ENCODE data around the gene SLC7A6OS.

Gene SLC7A6OS

DNA sequence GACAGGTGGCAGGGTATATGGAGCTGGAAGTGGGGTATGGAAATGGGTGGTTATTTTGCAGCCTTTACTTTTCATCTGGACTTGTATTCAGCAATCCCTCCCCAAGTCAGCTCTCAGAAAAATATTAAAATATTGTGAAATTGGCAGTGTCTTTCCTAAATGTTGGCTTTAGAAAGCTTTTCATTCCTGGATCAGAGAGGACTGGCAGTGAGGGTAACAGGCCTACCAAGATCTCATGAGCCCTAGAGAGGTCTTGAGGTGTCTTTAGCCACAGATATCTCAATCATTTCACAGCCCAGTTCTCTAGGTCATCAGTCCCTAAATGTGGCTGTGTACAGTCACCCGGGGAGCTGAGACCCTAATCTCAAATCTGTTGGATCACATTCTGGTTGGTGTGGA, 22.5 kb downstream of the SLC7A6OS start:
- in situ Hi-C loops (cut with MboI; ENCODE audit: low pct_unique_long_range_greater_than_20kb, low sequenced_read_pairs, unreplicated experiment): no loop called here
- TF ChIP-seq, protein P1, sequence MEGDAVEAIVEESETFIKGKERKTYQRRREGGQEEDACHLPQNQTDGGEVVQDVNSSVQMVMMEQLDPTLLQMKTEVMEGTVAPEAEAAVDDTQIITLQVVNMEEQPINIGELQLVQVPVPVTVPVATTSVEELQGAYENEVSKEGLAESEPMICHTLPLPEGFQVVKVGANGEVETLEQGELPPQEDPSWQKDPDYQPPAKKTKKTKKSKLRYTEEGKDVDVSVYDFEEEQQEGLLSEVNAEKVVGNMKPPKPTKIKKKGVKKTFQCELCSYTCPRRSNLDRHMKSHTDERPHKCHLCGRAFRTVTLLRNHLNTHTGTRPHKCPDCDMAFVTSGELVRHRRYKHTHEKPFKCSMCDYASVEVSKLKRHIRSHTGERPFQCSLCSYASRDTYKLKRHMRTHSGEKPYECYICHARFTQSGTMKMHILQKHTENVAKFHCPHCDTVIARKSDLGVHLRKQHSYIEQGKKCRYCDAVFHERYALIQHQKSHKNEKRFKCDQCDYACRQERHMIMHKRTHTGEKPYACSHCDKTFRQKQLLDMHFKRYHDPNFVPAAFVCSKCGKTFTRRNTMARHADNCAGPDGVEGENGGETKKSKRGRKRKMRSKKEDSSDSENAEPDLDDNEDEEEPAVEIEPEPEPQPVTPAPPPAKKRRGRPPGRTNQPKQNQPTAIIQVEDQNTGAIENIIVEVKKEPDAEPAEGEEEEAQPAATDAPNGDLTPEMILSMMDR (IDR thresholded peaks at IDR 0.05; ENCODE audit: extremely low read depth, insufficient read depth, missing control alignments): no peak
- no peak for DNase-seq (ENCODE audit: low spot score)

DNA sequence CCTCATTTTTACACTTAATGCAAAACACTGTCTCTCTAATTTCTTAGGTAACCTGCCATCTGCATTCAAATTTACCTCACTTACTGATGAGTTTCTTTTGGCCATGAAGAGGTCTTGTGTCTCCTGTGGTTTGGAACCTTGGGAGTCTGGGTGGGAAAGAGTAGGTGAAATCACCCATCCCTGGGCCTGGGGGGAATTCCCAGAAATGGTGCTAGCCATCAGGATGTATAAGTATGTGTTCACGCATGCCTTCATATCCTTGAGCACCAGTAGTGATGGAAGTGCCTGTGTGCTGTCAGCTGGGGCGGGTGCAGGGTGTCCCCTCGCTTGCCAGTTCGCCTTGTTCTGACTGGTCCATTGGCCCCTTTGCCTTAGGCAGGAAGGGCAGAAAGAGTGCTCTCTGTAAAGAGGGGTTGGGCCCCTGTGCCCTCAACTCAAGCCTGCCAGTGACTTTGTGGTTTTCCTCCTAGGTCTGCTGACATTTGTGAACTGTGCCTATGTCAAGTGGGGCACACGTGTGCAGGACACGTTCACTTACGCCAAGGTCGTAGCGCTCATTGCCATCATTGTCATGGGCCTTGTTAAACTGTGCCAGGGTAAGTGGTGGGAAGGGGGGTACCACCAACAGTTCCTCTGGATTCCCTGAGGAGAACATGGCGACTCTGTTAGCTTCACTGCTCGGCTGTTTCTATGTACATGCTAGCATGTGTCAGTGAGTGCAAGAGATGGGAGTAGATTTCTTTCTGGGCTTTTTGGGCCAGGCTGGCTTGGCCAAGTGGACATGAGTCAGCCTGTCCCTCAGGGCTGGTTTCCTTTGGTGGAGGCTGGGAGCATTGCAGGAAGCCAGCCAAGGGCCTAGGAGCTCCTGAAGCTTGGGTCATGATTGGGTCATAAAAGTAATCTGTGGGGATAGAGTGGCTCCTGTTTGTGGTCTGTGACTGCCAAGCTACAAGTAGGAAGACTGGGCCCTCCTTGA, 23.2 kb downstream of the SLC7A6OS start:
- TF ChIP-seq, protein P1 (IDR thresholded peaks at IDR 0.05; ENCODE audit: extremely low read depth, insufficient read depth, missing control alignments): no peak
- DNase-seq (ENCODE audit: low spot score): no peak
- in situ Hi-C loops (cut with MboI; ENCODE audit: low pct_unique_long_range_greater_than_20kb, low sequenced_read_pairs, unreplicated experiment): no loop called here

DNA sequence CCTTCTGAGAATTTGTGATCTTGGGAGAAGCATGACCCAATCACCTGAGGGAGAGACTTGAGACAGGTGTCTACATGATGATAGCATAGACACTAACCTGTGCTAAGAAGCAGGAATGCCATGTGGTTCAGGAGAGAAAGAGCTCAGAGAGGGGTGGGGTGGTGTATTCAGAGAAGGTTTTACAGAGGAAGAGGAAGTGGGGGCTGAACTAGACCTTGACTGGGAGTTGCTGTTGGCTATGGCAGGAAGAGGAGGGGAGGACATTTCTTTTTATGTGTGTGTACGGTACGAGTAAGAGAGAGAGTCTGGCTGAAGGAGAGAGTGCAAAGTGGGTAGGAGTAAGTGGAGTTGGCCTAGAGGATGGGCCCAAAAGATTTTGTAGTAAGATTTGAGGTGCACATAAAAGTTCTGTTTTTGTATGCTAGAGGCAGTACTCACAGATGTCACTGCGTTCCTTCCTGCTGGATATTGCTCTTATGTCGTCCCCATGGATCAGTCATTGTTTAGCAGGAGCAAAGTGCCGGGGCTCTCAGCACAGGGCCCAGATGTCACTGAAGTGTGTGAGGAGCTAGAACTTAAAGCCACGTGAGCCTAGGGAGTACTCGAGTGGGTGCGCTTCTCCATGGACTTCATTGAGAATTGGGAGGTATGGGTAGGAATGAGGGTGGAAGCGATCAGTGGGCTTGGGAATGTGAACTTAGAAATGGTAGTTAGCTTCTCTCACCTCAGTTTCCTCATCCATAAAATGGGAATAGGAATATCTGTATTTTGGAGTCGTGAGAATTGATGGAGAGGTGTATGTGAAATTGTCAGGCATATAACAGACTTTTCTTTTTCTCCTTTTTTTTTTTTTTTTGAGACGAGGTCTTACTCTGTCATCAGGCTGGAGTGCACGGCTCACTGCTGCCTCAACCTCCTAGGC, 24.3 kb downstream of the SLC7A6OS start:
- peak; percentile 23 for DNase-seq (ENCODE audit: low spot score)
- TF ChIP-seq, protein P1 (IDR thresholded peaks at IDR 0.05; ENCODE audit: extremely low read depth, insufficient read depth, missing control alignments): no peak
- in situ Hi-C loops (cut with MboI; ENCODE audit: low pct_unique_long_range_greater_than_20kb, low sequenced_read_pairs, unreplicated experiment): no loop called here

DNA sequence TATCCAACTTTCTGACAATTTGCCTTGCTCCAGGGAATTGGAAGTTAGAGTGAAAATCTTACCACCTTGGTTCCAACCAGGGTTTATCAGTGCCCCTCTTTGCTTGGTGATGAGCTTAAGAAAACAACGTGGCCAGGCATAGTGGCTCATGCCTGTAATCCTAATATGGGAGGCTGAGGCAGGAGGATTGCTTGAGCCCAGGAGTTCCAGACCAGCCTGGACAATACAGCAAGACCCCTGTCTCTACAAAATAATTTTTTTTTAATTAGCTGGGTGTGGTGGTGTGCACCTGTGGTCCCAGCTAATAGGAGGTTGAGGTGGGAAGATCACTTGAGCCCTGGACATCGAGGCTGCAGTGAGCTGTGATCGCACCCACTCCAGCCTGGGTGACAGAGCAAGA, 25.1 kb downstream of the SLC7A6OS start:
- TF ChIP-seq, protein P1 (IDR thresholded peaks at IDR 0.05; ENCODE audit: extremely low read depth, insufficient read depth, missing control alignments): no peak
- in situ Hi-C loops (cut with MboI; ENCODE audit: low pct_unique_long_range_greater_than_20kb, low sequenced_read_pairs, unreplicated experiment): no loop called here
- DNase-seq (ENCODE audit: low spot score): no peak

DNA sequence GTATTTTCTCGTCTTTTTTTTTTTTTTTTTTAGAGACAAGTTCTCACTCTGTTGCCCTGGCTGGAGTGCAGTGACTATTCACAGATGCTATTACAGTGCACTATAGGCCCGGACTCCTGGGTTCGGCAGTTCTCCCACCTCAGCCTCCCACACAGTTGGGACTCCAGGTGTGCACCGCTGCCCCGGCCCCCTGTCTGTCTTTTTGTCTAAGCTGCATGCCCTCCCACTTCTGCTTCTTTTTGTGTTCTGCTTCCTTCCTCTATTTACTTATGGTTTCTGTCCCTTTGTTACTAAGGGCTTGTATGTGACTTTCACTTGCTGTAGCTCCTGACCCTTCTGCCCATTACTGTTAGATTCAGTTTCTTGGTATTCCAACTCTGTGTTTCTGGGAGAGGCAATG, 25.9 kb downstream of the SLC7A6OS start:
- peak; percentile 73 for DNase-seq (ENCODE audit: low spot score)
- in situ Hi-C loops (cut with MboI; ENCODE audit: low pct_unique_long_range_greater_than_20kb, low sequenced_read_pairs, unreplicated experiment): no loop called here
- TF ChIP-seq, protein P1 (IDR thresholded peaks at IDR 0.05; ENCODE audit: extremely low read depth, insufficient read depth, missing control alignments): no peak

DNA sequence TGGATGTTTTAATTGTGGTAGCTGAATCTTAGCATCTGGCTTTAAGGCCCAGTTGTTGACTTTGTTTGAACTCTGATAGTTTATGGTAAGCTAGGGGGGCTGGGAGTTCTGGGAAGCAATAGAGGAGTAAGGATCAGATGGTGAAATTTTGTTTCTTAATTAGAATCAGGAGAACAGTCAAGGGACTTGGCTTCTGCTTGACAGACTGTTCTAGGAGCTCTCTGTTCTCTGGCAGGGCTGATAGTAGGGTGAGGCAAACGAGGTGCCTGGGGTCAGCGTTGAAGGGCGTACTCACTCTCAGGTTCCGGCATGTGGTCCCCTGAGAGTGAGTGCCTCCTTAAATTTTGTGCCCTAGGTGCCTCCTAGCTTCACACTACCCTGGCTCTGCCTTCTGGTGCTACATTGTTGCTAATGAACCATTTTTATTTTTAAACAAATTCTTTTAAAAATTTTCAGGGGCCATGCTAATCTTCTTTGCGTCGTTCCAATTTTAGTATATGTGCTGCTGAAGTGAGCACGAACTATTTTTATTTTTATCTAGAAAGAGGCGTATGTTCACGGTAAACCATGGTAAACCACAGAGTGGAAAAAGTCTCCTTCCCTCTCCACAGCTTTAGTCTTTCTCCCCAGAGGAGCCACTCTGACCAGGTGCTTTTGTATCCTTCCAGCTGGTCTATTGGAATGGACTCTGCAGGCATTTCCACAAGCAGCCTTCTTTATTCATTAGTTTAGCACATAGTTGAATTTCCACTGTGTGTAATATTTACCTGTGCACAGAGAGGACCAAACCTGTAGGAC, 26.7 kb downstream of the SLC7A6OS start:
- DNase-seq (ENCODE audit: low spot score): peak; percentile 54
- TF ChIP-seq, protein P1 (IDR thresholded peaks at IDR 0.05; ENCODE audit: extremely low read depth, insufficient read depth, missing control alignments): no peak
- in situ Hi-C loops (cut with MboI; ENCODE audit: low pct_unique_long_range_greater_than_20kb, low sequenced_read_pairs, unreplicated experiment): no loop called here
